GM19240 (cell line): ENCODE data around the gene GYG1.
"Not testable (repeated sequence)": the region's sequence is repeated elsewhere in the genome, so short reads cannot be mapped to it uniquely, and the experiment has no call there.

Experiments
- DNase-seq: peaks from one replicate; pipeline ENCODE4 v3.0.0; 2011; ENCODE audit warnings: low spot score; ENCODE audit not compliant: insufficient read length

Gene GYG1

DNA sequence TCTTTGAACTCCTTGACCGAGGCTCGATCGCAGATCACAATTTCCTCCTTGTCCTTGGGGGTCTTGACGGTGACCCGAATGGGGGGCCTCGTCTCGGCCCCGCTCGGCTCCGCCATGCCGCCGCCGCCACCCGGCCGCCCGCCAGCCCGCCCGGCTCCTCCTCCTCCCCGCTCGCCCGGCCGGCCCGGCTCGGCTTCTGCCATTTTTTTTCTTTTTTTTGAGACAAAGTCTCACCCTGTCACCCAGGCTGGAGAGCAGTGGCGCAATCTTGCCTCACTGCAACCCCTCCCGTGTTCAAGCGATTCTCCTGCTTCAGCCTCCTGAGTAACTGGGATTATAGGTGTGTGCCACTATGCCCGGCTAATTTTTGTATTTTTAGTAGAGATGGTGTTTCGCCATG lies 3.8 kb upstream of the GYG1 start:
- DNase-seq, result not testable (repeated sequence)

DNA sequence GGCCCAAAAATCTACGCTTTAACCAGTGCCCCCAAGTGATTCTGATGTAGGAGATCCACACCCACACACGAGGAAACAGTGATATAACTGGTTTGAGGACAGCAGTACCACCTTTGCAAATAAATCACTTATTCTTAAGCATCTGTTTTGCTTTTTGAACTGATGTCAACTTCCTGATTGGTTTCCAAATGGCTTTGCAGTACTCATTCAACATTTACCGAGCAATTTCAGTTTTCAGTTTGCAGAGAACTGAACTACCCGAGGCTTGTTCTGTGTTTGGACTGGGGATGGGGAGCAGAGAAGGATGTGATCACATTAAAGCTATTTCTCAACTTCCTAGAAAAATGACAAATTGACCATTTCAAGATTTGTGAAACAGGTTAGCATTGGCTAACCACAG lies 1.1 kb upstream of the GYG1 start:
- no peak for DNase-seq

DNA sequence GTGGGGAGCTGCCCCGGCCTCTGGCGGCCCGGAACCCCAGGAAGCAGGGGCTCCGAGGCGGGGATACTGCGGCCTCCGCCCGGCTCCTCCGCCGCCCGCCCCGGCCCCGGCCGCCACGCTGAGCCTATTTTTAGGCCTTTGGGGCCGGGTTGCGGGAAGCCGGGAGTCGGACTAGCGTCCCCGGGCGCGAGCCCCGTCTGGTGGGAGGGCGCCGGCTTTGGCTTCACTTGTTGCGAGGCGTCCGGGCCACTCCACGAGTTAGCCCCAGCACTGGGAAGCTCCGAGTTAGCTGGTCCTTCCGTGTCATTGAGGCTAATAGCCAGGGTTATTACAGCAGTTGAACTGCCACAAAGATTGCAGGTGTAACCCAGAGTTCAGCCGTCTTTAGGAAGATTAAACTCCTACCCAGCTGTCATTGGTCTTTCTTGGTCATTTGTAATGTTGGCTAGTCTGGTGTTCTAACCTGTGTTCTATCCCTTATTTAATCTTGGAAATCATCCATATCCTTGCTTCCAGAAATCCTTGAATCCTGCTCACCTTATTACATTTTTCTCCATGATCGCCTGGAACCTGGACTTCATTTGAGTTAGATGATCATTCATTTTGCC lies 791 bp downstream of the GYG1 start:
- DNase-seq, result no peak

DNA sequence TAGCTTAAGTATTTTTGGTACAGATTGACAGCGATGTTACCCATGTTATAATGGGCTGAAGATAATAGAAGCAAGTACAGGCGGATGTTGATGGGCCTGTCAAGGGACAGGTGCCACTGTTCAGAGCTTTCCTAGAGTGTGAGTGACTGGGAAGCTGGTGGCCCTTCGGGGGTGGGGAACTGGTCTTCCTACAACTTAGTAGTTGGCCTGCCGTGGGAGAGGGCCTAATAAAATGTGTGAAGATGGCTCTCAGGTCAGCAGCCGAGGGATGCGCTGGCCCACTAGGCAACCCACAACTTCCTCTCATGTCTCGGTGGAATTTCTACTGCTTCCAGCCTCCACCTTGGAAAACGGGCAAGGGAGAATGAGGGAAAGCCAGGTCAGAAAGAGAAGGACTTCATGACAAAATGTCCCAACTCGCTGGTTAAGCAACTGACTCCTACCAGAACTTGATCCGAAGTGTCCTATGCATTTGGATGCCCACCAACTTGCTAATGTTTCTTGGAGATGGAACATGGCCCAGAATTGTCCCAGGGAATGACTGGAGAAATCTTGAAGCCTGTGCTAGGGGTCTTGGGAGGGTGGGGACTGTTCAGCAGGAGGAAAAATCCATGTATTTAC lies 1.4 kb downstream of the GYG1 start:
- DNase-seq, result no peak

DNA sequence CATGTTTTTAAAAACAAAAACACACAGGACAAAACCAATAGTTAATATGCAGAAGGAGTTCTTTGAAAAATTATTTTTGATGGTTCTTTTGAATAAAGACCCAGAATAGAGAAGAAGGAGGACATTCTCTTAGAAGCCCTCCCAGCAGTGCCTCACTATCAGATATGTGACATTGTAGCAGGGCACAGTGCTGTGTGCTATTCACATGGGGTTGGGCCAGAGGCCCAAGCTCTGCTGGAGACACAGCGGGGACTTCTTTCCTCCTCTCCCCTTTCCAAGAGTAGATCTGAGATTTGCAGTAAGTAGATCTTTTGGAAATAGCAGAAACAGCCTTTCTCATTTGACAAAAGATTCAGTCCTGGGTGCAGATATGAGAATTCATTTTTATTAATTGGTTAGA lies 6.3 kb downstream of the GYG1 start:
- DNase-seq, result no peak

DNA sequence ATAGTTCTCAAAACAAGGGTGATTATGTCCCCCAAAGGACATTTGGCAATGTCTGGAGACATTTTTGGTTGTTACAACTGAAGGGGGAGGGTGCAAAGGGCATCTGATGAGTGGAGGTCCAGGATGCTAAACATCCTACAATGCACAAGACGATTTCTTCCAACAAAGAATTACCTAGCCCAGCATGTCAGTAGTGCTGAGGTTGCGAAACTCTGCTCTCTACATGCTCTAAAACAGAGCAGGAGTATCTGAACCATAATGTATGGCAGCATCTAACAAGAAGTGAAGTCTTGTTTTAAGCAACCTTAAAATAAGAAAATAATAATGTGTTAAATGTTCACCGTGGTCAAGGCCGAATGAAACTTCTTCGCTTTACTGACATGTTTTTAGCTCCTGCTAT lies 7.0 kb downstream of the GYG1 start:
- no peak for DNase-seq

DNA sequence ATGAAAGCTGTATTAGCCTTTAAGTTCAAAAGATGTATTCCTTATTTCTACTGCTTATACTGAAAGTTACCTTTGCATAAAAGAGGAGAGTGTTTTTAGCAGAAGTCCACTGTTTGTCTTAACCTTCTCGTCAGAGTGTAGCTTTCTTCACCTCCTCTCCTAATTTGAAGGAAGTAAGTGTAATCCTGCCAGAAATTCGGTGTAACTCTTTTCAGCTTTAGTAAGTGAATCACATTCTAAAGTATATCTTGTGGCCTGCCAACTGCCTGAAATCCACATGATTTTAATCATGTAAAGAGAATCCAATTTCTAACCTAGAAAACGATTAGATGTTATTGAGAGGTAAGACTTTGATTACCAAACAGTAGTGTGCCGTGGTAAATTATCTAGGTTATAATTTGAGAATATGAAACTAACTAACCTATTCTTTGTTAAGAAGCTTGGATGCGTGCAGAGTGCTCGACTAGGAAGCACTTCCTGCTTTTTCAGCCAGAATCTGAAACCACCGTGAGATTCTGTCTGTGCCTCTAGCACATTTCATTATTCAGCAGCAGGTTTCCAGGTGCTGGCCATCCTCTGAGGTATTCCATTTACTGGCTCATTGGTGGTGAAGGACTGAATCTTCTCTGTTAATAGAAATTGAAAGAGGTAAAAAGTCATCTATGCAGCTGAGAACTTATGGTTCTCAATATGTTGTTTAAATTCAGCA lies 7.5 kb downstream of the GYG1 start:
- DNase-seq, result no peak

DNA sequence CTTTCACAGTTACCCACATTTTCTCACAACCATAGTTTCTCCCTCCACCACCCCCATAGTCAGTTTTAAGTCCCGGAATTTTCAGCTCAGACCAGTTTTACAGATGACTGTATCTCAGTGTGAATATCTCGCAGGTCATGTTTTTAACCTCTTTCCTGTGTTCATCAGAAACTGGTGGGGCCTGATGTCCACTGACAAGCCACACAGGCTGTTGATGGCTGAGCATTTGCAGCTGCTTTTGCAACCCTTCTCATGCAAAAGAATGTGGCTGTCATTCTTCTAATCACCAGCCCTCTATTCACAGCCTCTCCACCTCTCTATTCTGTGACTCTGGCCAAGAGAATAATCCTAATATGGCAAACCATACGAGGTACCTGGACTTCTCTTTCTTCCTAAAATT lies 8.5 kb downstream of the GYG1 start:
- no peak for DNase-seq

DNA sequence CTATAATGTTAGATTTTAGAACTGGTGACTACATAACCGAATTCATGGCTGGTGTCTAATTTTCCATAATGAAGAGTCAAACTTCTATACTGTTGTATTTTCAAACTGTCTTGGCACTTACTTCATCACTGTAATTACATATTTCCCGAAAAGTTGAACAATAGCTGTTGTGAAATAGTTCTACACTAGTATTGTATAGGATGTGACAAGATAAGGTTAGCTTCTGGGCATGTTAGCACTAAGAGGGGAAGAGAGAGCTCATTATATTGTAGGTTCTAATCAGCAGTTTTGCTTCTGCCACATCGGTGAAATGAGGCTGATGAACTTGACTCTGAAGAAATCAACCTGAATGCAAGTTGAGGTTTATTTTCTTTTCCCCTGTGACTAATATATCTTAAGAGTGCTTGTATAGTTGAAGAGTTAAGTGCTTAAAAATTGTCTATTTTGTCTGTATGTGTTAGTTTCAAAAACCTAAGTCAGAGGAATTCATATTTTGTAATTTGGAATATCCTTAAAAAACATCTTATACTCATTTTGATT lies 8.9 kb downstream of the GYG1 start:
- no peak for DNase-seq

DNA sequence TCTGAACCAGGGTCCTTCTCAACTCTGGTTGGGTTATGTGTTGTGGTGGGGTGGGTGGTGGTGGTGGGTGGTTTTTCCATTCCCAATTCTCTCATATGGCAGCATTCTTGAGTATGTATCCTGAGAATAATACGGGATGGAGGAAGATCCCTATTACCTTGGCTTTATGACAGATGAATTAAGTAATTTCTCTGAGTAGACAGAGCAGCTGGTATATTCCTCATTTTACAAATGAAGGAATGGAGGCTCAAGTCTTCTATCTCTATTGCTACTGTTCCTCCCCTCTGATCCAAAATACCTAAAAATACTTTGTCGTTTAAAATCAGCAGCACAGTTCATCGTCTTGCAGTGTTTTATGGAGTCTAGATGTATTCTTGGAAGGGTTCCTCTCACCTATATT lies 10.4 kb downstream of the GYG1 start:
- DNase-seq, result no peak

DNA sequence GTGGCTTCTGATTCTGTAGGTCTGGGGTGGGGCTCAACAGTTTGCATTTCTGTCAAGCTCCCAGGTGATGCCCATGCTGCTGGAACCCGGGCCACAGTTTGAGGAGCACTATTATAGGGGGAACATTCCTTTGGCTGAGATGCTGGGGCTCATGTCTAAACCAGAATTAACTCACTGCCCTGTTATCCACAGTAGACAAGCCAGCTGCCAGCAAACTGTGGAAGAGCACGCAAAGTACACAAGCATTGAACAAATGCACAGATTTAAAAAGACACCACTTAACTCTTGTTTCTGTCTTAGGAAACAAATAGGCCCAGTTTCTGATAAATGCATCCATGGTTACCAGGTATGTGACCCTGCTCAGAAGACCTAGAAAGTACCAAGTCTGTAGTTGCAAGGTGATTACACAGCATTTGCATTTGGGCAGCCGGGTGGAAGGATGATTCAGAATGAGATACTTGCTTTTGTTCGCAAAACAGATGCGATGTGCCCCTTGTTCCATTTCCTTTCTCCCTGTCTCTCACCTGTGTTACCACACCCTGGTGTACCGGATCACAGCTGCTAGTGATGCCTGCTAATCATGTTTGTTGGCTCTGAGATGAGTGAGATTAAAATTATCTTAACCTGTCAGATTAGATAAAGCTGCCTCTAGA lies 12.4 kb downstream of the GYG1 start:
- no peak for DNase-seq

DNA sequence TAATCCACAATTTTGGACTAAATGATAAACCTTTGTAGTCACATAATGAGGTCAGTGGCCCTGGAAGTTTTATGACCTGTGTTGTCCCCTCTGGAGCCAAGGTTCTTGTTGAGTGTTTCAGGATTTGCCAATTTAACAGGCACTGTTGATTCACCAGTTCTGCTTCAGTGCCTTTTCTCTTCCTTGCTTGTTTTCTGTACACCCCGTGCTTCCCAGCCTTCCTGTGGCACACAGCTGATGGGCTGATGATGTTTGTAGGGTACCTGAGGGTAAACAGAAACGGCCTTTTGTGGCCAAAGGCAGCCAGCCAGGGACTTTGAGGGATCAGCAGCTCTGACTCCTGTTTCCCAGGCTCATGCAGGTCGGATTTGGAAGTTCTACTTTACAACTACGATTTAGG lies 13.3 kb downstream of the GYG1 start:
- DNase-seq, result no peak

DNA sequence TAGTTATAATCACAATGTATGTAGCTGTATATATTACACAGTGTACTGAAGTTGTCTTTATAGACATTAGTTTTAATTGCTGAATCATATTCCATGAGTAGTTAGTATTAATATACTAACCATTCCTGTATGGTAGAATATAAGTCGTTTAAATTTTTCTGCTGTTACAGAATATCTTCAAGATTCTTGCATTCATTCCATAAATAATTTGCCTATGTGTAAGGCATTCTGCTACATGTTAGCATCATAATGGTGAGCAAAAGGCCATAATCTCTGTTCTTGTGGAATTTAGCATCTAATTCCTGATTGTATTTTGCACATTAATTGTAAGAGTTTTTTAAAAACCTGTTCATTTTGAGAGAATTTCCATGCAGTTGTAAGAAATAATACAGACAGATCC lies 14.1 kb downstream of the GYG1 start:
- no peak for DNase-seq

DNA sequence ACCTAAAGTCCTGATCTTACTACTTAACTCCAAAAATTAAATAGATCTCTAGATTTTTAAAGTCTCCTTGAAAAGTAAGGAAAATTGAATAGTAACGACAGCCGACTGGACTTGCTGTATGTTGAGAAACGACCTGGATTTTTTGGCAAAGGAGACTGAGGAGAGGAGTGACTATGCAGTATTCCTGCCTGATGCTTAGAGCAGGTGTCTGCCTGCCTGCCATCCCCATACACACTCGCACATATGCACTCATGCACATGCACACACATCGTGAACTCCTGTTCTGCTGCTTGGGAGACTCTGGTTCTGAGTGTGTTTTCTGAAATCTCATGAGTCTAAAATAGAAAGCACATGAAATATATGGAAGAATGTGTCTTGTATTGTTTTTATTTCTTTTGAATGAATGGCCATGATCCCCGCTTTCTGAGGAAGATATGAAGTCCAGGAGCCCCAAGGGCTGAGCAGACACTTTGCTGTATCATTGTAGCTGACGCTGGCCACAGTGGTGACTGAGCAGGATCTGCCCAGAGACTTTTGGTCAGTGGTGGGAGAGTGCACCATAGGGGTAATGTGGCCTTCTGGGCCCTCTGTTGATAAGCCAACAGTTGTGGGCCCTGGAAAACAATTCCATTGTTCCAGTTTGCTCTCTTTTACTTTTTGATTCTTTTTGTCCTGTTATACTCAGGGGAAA lies 16.4 kb downstream of the GYG1 start:
- DNase-seq, result no peak

DNA sequence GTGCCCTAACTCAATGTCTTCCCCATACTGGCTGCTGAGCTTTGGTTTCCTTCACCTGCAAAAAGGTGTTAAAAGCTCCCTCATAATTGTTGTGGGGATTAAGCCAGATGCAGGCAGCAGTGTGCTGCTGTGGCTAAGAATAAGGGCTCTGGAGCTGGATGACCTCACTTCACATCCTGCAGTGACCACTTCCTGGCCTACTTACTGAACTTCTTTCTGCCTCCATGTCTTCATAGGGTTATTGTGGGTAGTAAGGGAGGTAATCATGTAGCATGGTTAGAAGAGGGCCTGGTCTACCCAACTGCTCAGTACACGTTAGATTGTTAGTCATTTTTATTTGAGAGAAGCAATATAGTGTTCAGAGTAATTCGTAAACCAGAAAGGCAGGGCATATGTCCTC lies 18.4 kb downstream of the GYG1 start:
- no peak for DNase-seq

DNA sequence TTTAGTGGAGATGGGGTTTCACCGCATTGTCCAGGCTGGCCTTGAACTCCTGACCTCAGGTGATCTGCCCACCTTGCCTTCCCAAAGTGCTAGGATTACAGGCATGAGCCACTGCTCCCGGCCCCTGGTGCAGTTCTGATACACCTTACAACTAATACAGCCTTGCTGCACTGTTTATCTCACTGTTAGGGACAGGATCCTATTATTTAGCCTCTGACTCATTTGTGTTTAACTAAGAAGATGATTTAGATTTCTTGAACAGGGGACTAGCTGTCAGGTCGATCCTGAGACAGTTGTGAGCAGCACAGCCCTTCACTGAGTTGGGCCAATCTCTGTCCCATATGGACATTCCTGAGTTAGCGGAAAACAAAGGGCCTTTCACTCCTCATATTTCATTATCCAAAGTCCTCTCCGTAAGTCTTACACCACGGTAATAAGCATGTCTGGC lies 19.2 kb downstream of the GYG1 start:
- no peak for DNase-seq

DNA sequence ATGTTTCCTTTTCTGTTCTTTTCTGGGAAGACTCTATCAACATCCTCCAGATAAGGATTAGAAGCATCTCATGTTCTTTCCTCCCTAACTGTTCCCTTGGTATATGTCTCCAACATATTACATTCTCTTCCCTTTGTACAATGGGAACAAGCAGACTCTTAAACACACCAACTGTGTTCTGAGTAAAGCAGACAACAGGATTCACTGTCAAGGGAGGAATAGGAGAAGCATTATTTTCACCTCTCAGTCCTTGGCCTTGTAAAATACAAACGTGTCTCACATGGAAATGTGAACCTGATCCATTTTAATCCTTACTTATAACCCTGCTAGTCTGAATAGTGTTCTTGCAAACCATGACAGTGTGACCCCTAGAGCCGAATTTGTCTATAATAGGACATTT lies 19.6 kb downstream of the GYG1 start:
- no peak for DNase-seq

DNA sequence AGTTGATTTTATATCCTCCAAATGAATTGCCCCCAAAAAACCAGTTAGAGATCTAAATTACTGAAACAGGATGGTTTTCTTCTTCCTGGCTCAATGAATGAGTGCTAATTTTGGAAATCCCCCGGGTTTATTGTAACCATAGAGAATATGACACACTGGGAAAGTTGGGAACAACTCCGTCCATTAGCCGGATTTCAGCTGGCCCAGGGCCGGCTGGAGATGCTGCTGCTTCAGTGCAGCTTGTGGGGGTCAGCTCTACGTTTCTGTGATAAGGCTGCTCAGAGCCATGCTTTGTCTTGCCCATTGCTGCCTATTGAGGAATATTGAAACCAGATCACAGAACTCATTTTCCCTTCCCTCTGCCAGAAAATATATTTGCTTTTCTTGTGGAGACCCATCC lies 20.3 kb downstream of the GYG1 start:
- no peak for DNase-seq

DNA sequence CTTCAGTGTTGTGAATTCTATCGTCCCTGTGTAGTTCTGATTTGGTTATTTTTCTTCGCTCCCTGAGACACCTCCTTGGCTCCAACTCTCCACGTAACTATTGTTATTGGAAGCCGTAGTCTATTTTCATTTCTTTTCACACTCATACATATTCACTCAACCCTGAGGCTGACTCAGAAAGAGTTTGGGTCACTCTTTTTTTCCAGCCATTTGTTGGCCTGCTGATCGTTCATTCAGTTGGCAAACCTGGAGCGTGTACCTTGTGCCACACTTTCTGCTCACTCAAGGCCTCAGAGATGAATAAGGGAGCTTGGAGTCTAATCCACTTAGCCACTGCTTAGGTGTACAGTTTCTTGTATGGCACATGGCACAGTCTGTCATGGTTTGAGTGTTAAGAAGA lies 22.4 kb downstream of the GYG1 start:
- DNase-seq, result no peak

DNA sequence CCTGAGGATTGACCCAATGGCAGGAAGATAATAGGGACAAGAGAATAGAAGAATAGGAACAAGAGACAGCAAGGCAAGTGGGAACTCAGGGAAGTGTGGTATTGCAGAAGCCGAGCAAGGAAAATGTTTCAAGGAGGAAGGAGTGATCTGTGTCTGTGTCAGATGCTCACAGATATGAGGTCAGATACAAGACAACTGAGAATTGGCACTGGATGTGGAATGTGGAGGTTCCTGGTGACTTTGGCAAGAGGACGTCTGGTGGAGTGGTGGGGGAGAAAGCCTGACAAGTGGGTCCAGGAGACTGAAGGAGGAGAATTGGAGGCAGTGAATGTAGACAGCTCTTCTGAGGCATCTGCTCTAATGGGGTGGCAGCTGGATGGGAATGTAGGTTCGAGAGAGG lies 24.1 kb downstream of the GYG1 start:
- DNase-seq, result no peak

DNA sequence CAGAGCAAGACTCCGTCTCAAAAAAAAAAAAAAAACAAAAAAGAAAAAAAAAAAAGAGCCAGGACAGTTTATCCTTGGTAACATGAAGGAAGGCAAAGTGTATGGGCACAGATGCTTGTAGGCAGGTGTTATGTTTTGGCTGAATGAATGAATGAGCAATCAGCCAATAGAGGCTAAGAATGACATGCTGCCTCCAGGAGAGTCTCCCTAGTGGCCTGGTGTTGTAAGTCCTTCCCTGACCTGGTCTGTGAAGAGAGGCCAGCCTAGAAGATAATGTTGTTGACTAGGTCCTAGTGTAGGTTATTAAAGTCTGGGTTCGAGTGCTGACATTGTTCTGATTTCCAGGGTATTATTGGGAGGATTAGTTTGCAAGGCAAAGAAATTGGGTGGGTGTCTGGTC lies 24.9 kb downstream of the GYG1 start:
- DNase-seq, result no peak
